ENCODE data around the gene FGF3.

FGF3 gene

DNA sequence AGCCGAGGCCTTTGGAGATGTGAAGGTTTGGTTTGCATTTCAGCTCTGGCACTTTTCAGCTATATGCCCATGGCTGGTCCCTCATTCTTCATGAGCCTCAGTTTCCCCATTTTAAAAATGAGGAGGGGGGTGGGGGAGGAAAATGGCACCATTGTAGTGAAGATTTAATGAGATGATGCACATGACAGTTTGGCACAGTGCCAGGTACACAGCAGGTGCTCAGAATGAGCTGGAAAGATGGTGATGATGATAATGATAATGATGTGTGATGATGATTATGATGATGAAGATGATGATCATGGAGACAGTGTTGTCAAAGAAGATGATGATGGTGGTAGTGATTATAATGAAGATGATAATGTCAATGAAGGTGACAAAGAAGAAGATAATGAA lies 24.3 kb upstream of the FGF3 start:
- no peak for DNase-seq

DNA sequence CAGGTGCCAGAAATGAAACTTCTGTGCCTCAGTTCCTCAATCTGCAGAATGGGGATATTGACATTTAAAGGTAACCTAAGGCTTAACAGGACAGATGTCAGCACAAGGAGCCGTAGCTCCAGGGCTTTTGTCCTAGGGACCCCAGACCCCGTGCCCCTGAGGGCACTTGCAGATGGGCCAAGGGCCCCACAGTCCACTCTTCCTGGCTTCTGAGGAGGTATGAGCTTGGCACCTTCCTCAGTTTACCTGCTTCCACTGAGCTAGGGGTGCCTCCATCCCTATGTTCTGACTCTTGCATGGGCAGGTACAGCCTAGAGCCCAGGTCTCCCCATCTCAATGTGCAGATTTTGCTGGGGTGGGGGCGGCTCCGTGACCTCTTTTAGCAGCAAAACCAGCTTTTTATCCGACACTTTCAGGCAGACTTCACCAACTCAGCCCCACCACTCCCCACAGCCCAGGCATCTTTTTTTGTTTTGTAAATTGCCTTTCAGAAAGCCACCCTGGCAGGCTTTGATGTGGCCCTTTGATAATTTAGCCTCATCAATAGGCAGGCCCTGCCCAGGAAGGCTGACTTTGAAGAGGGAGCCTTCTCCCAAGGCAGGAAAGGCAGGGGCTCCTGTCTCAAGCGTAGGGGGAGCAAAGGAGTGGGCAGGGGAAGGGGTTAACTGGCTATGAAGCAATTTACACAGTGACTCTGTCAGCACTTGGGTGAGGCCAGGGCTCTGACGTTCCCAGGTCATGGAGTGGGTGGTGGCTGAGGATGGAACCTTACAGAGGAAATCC lies 23.7 kb upstream of the FGF3 start:
- no peak for DNase-seq

DNA sequence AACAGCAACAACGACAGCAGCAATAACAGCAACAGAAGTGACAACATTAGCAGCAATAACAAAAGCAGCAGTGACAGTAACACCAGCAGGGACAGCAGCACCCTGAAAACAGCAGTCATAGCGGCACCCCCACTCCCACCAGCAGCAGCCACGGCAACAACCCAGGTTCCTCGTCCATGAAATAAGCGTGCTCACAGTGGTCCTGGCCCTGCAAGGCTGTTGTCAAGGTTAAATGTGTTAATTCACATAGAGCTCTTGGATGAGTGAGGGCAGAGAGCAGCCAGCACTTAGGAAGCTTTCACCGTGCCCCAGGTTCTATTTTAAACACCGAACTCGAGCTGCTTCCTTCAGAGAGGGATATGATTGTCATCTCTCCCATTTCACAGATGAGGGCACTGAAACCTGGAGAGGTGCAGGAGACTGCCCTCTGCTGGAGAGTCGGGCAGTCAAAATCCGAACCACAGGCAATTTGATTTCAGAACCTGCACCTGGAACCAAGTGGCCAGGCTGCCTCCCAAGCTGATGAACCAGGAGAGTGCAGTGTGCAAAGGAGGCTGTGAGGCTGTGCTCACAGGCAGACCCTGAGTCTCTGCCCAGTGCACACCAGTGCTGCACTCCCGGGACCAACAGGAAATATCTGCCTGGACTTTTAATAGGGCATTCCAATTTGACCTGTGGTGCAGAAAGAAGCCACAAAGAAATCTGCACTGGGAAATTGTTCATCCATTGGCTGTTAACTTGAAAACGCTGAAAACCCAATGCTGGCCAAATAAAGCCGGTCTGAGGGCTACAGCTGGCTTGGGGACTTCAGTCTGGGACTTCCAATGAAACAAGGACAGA lies 22.9 kb upstream of the FGF3 start:
- DNase-seq, result peak; percentile 5

DNA sequence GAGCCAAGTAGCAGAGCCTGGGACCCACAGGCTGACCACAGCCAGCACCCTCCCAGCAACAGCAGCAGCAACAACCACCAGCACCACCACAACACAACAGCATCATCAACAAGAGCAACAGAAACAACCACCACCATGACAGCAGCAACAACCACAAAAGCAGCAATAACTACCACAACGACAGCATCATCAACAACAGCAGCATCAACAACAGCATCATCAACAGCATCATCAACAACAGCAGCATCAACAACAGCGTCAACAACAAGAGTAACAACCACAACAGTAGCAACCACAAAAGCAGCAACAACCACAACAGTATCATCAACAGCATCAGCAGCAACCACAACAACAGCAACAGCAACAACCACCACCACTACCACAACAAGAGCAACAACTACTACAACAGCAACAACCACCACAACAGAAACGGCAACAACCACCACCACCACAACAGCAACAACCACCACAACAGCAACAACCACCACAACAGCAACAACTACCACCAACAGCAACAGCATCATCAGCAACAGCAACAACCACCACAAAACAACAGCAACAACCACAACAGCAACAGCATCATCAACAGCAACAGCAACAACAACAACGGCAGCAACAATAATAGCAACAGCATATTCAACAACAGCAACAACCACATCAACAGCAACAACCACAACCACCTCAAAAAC lies 22.1 kb upstream of the FGF3 start:
- no peak for DNase-seq

DNA sequence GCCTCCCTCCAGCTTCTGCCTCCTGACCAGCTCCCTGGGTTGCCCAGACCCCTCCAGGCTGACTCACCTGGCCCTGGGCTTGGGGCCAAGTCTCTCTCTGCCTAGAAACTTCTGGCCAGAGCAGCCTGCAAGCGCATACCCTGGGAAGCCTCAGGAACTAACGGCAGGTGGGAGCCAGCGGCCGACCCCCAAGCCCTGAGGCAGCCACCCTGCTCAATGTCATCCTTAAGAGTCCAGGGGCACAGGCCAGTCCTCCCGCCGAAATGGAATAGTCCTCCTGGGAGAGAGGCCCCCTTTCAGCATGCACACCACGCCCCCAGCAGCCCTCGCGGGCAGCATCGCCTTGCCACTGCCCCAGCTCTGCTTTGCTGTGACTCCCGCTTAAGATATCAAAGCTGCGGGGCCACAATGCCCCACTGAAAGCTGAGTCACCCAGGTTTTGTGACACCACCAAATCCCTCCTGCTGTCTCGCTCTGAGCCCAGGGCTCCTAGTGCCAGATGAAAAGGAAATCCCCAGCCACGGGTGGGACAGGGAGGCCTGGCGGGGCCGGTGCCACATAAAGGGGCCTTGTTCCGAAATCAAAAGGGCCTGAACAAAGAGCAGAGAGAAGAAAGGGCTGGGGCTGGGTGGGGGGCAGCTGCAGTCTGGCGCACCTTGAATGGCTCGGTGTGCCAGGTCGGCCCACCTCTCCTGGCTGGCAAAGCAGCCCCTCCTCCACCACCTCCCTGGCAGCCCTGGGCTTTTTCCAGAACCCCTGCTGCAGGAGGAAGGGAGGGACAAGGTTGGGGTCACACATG lies 21.4 kb upstream of the FGF3 start:
- DNase-seq, result no peak

DNA sequence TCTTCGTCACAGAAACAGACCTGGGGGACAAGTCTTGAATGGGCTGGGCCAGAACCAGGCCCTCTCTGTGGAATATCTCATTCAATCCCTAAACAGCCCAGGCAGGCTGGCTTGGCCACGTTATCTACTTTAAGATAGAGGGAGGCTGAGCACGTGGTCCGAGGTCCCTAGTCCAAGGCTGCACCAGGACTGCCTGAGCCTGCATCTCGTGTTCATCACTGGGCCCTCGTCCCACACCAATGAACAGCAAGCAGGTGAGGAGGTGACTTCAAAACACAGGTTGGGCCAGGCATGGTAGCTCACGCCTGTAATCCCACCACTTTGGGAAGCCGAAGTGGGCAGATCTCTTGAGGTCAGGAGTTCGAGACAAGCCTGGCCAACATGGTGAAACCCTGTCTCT lies 20.3 kb upstream of the FGF3 start:
- DNase-seq, result no peak

DNA sequence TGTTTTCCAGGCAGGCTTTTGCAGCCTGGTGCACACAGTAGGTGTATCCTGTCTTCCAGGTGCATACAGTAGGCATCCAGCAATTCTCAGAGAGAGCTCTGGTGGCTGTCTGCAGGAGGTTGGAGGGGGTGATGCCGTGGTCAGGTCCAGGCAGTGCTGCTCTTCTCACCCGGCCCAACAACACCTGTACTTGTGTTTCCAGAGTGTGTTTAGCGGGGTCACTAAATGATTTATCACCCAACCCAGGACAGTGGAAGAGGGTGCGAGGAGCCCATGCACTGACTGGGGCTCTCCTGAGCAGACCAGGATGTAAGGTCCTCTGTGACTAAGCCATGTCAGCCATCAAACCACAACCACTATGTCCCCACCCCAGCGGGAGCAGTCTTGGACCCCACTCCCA lies 18.6 kb upstream of the FGF3 start:
- no peak for DNase-seq

DNA sequence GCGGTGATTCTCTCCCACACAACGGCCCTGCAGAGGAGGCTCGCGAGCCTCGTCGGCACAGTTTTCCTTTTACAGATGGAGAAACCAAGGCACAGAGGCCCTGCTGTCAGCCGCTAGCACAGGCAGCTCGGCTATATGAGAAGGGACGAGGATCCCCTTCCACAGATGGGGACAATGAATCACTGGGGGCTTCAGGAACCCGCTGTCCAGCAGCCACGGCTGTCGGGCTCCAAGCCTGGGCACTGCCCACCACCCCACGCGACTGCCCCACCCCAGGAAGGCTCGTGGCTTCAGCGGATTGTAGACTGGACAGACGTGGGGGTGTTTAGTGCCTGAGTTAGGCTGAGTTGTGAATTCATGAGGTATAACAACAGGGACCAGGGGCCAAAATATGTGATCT lies 17.2 kb upstream of the FGF3 start:
- no peak for DNase-seq

DNA sequence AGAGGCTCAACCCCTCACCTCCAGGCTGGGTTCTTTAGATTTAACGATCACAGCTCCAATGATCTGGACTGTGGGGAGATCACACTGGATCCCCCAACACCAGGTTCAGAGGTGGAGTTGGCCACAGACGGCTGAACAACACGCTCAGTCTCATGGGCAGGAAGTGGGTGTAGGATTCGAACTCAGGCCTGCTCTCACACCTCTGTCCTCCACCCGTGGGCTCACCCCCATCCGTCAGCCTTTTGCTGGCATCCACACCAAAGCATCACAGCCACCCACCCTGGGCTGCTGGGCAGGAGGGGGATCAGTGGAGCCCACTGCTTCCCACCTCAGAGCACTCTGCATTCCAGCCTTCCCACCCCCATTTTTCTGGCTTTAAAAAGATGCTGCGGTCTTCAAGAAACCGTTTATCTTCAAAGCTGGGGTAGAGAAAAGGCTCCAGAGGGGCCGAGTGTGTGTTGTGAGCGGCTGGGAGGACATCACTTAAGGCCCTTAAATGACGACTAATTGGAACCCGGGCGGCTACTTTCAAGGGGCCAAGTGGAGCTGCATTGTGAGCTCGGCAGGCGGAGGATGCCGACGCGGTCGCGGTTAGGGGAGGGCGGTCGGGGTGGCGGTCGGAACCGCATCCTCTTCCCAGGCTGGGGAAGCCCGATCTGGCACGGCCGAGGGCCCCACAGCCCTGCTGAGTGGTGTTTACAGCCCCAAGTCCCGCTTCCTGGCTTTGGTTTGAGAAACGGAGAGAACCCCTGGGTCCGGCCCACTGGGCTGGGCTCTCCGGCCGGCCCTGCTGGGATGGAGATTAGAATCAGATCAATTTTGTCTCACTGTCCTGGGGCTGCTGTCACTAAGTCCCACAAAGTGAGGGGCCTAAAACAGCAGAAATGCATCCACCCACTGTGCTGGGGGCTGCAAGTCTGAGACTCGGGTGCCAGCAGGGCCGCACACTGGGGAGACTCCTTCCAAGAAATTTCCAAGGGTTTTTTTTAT lies 15.9 kb upstream of the FGF3 start:
- DNase-seq, result no peak

DNA sequence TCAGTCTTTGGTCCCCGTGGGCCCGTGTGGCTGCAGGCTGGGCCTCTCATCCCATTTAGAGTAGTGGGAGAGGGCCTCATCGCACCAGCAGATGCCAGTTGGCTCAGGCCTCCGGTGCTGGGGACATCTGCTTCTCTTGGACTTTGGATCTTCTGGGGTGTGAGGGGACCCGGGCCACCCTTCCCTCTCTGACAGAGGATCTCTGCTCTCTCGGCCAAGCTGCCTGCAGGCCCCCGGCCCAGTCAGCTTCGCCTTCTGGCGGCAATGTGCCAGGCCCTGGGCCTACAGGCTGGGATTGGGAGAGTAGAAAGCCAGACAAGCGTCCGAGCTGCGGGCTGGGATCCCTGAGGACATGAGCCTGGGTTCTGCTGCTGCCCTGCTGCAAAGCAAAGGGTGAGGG lies 15.0 kb upstream of the FGF3 start:
- DNase-seq, result no peak

DNA sequence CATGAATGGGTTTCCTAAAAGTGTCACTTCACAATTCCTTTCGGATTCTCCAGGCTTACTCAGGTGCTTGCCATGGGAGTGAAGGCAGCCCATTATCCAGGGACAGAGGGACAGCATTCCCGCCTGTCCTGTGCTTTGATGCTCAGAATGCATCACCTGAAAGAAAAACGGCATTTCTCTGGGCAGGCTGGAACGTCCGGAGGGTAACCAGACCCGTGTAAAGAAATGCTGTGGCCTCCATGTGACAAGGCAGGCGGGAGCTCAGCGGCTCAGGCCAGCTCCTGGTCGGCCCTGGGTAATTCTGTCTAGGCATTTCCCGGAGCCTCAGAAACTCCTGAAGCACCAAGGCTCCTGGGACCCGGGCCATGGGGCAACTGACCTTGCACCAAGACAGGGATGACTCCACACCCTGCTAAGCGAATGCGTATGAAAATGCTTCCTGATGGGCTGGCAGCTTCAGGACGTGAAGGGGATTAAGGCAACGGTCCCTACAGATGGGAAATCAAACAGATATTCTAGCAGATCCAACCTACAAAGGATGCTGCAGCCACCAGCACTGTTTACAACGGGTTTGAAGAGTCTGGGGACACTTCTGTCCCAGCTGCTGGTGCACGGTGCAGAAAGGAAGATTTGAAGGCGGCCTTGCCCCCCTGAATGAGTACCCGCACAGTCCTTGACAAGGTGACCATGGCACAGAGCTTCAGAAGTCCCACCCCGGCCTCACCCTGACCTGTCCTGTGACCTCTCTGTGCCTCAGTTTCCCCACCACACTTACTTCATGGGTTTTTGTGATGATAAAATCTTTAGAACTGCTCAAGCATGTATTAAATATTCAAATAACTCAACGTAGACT lies 13.6 kb upstream of the FGF3 start:
- DNase-seq, result no peak

DNA sequence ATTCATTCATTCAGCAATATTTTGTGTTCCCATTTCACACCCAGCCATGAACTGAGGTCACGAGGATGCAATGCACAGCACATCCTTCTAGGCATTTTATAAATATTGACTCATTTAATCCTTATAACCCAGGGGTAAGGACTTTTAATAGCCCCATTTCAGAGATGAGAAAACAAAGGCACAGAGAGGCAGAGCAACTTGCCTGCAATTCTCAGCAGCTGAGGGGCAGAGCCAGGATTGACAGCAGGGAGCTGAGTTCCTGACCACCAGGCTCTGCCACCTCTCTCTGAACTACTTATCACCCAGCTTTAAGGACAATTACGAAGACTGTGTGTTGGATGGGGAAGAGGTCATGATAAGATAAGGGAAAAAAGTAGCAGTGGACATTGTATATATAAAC lies 12.8 kb upstream of the FGF3 start:
- DNase-seq, result no peak

DNA sequence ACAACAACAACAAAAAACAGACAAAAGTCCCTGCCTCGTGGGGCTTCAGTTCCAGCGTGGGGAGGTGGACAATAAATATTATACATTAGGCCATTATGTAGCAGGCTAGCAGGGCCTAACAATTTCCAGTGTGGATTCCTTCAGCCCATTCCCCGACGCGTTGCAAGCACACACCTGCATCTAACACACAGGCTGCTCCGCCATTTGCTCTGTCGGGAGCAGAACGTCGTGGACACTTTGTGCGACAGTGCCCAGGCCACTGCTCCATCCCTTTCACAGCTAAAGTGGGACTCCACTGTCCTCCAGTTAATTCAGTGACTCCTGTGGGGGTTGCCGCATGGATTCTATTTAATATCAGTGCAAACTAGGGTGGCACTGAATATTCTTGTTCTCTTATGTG lies 10.9 kb upstream of the FGF3 start:
- DNase-seq, result no peak

DNA sequence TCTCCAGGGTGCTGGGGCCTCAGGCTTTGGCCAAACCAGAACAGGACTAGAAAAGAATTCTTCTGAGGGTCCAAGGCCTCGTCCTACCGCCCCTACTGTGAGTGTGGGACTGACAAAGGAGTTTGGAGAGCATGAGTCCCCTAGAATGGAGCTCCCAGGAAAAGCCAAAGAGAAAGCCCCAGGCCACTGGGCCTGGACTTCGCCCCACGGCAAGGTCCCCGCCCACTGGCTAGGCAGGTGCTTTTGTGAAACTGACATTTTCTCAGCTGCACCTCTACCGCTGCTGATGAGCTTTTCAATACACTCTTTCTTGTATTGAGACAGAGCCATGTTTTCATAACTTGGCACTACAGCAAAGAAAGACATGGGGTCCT lies 9.7 kb upstream of the FGF3 start:
- DNase-seq, result no peak

DNA sequence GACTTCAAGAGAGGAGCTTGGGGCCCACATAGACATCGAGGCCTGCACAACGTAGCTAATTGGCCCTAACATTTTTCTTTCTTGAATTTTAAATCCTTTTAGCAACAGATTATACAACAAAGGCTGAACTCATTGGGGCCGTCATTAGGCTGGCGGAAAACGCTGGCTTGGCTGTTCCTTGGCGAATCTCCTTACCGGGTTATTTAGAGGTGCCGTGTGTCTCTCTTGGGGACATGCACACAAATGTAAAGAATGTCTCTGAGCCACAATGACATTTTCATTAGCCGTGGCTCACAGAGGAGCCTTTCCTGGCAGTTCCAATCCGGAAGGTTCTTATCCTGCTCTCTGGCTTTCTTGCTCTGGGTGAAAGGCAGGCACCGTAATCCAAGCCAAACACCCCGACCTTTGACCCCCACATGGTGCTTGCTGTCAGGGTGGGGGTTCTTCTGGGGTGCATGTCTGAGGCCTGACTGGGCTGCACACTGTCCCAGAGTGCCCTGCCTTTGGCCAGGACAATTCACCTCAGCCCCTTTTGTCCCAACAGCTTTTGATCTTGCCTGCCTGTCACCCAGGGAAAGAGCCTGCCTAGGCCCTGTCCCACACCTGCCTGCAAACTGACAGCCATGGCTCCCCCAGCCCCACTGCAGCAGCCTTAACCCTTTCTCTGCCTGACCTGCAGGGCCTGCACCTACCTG lies 9.2 kb upstream of the FGF3 start:
- DNase-seq, result no peak

DNA sequence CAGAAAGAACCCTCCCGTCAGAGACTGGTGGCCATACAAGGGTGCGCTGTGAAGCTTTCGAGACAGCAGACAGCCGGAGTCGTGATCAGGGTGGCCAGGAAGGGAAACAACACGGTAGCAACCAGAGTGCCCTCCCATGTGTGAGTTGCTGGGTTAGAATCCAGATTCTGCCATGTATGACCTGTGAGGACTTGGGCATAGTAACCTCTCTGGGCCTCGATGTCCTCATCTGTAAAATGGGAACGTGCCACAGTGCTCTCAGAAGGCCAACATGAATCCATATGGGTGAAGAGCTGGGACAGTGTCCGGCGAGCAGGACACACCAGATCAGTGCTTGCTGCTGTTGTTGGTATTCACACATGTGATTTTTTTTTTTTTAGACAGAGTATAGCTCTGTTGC lies 7.6 kb upstream of the FGF3 start:
- no peak for DNase-seq

DNA sequence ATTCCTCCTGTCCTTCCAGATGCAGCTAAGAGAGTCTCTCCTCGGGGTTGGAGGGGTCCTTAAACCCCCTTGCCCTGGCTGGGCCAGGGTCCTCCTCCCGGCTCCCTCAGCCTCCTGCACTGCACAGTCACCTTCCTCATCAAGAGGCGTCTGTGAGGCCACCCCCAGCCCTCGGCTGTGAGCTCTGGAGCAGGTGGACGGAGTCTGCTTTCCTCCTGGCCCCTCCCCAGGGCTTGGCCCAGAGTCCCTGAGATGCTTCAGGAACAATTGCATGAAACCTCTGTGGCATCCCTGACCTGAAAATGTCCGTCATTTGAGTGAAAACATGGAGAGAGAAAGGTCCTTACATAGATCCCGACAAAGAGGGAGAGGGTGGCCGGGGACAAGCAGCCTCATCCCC lies 6.7 kb upstream of the FGF3 start:
- DNase-seq, result no peak

DNA sequence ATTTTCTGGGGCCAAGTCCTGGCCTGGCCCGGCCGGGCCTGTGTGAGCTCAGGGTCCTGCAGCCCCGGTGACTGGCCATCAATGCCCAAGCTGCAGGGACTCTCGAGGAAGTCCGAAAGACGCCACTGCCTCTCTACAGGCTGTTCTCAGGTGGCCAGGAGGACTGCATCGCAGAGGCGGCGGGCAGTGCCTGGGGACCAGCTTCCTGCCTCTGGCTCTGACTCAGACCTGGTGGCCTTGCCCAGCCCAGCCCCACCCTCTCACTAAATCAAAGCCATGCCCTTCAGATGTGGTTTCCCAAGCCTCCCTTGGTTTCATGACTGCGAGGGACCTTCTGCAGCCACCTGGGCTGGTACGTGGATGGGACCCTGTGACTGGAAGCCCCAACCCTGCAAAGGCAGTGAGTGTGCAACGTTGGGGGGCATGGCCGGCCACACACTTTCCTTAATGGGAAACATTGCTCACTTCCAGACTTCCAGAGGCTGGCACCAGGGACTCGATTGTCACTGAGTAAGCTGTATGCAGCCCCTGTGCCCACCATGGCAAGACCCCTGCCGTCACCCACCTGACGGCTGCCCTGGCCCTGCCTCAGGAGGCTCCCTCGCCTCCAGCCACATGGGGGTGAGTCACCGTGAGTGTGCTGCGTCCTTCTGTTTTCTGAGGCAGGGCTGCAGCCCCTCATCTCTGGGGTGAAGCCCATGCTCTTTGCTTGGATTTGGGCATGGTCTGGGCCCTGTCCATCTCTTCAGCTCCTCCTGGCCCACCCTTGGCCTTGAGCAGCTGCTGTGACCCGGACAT lies 6.0 kb upstream of the FGF3 start:
- DNase-seq, result no peak

DNA sequence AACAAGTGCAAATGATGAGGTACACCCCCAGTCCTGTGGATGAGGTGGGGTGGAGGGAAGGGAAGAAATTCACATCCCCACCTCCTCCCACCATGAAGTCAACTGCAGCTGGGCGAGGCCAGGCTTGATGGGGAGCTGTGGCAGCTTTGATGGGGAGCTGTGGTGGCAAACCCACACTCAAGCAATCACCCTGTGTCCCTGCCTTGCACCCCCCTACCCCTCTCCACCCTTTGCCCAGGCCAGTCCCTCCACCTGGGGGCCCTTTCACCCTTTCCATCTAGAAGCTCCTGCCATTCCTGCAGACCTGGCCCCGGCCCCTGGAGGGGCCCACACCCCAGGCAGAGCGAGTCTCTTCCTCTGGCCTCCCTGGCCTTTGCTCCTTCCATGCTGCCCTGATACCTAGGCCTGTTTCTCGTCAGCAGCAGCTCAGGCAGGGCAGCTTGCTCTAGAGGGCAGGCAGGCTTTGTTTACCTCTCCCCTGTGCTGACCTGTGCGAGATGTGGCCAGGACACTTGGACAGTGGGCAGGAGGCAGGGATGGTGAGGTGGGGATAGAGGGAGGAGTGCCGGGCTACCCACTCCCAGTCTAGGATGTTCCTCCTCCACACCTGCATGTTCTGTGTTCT lies 4.5 kb upstream of the FGF3 start:
- DNase-seq, result no peak

Measured in stimulated activated naive CD4-positive, alpha-beta T cell treated with Interleukin-2 at 50 U/mL for 16 hours (primary cell).